Esophagus squamous epithelium (tissue), 5 donors: ENCODE measurements around the gene MAP1B. TPM values are rescaled to one million over a fixed set of nuclear protein-coding genes. Genes with fewer than 3 reads are reported as not detected.

Source experiments
- DNase-seq: peaks from one replicate; lab custom pipeline; 2025; lab: John Stamatoyannopoulos, UW
- H3K27ac ChIP-seq, 4 donors: fragments of 200-600 bp; sonication (generic); one replicate each; pipeline ENCODE4 v1.5.1; 2016 to 2019; ENCODE audit warnings: mild to moderate bottlenecking in 1 of 4
- H3K27me3 ChIP-seq, 4 donors: fragments of 200-600 bp; sonication (generic); 1 replicate in 3 of 4; 2 replicates in 1 of 4; pipeline versions ENCODE4 v1.5.1 to v1.6.0; 2017 to 2021; ENCODE audit warnings: antibody characterized with exemption in 1 of 4
- H3K36me3 ChIP-seq, 3 donors: fragments of 200-600 bp; sonication (generic); one replicate each; pipeline ENCODE4 v1.5.1; 2016 to 2019
- H3K4me1 ChIP-seq, 3 donors: fragments of 200-600 bp; sonication (generic); one replicate each; pipeline ENCODE4 v1.5.1; 2017 to 2019
- H3K4me3 ChIP-seq, 4 donors: fragments of 200-600 bp; sonication (generic); 1 replicate in 3 of 4; 2 replicates in 1 of 4; pipeline ENCODE4 v1.5.1; 2016 to 2019; ENCODE audit warnings: mild to moderate bottlenecking in 2 of 4, moderate library complexity in 1 of 4
- H3K9me3 ChIP-seq, 3 donors: fragments of 200-600 bp; sonication (generic); one replicate each; pipeline ENCODE4 v1.5.1; 2016 to 2019
- POLR2A ChIP-seq, 4 donors: fragments of 450-650 bp; IDR thresholded peaks; one replicate each; pipeline ENCODE4 v1.6.1; 2017; ENCODE audit warnings: antibody characterized with exemption in 4 of 4, mild to moderate bottlenecking in 4 of 4, moderate library complexity in 3 of 4
- WGBS, 2 donors: methylation state at CpG; one replicate each; pipeline ENCODE4 v1.1.5; 2018; 5-methylcytosine and 5-hydroxymethylcytosine counted together
- intact Hi-C: fragments of 100-400 bp; cut with DNase I; formaldehyde crosslinking; loops from one replicate; pipeline ENCODE4 v1.15.0; 2022
- total RNA-seq, 4 donors: library from RNA; depleted of rRNA; stranded (reverse); fragments of >200 nt; gene quantifications; one replicate each; pipeline ENCODE4 v1.1.0, GENCODE V29; 2016
- TF ChIP-seq, protein P1 (sequence below), 6 experiments: fragments of 450-650 bp in 4 of 6; fragments of 200-600 bp in 2 of 6; sonication (generic) in 2 of 6; IDR thresholded peaks; one replicate each; pipeline ENCODE4 v1.5.1; 2016 to 2019; ENCODE audit warnings: antibody characterized with exemption in 6 of 6, mild to moderate bottlenecking in 4 of 6, moderate library complexity in 4 of 6
- donor health status: DM: yes; HTN: yes; CAD: no.

MAP1B gene
- total RNA-seq, 4 donors from 2014 or later, result 8.2 to 180 (median 29.6) TPM

DNA sequence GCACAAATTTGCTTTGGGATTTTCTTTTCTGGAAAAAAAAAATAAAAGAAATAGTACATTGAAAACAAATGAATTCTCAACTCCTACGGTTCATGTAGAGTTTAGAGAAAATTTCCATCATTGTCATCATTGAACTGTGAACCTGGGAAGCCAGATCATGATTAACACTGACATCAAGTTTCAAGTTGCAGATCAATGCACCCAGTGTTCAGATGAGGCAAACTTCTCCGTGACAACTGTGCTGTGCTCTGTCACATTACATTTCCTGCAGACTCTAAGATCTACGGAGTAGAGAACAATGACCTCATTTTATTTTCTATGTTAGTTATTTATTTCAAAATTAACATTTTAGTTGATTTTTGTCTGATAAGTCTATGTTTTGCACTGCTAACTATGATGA lies 99.7 kb downstream of the MAP1B start:
- Histone ChIP-seq H3K4me3 (no peak overlapping the region), H3K36me3 (peaks cover 0 to 29% (median 0%) of the 10 kb centered on the region in 3 donors), H3K4me1 (peaks cover 3 to 18% (median 14%) of the 10 kb centered on the region in 3 donors), H3K27me3 (no peaks in the 10 kb centered on the region), H3K27ac (no peak overlapping the region), H3K9me3 (no peaks in the 10 kb centered on the region)
- DNase-seq, result no peak
- WGBS, 2 donors, result 90 to 92% methylated on average over 3 of the region's 3 CpGs
- TF ChIP-seq, protein P1, sequence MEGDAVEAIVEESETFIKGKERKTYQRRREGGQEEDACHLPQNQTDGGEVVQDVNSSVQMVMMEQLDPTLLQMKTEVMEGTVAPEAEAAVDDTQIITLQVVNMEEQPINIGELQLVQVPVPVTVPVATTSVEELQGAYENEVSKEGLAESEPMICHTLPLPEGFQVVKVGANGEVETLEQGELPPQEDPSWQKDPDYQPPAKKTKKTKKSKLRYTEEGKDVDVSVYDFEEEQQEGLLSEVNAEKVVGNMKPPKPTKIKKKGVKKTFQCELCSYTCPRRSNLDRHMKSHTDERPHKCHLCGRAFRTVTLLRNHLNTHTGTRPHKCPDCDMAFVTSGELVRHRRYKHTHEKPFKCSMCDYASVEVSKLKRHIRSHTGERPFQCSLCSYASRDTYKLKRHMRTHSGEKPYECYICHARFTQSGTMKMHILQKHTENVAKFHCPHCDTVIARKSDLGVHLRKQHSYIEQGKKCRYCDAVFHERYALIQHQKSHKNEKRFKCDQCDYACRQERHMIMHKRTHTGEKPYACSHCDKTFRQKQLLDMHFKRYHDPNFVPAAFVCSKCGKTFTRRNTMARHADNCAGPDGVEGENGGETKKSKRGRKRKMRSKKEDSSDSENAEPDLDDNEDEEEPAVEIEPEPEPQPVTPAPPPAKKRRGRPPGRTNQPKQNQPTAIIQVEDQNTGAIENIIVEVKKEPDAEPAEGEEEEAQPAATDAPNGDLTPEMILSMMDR (IDR thresholded peaks at IDR 0.05), result no peak
- TF ChIP-seq POLR2A (IDR thresholded peaks at IDR 0.05), result no peak
- intact Hi-C loops, result no loop called here

DNA sequence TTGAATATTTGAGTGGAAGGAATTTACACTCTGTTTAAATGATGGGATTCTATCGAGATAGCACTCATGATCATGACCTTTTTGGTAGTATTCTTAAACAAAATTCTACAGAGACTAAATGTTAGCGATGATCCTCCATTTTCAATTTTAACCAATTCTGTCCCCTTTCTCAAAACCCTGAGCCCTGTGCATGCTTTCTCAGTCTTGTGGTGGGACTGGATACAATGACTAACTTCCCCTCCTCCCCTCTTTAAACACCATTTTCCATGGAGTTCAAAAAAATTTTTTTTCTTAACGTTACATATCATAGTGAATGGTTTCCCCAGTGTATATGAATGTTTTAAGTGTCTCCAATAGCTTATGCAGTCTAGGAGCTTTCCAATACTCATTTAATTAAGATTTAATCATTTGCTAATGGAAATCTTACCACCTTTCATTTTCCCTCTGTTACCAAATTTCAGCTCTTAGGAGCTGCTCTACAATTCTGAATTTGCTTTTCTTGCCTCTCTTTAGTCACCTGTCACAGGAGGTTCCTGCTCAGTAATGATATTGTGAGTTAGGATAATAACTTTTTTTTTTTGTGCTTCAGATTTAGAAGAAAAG lies 101.2 kb downstream of the MAP1B start:
- H3K9me3 ChIP-seq, result no peaks in the 10 kb centered on the region
- 87 to 94% methylated on average over 3 of the region's 3 CpGs for WGBS, 2 donors
- no peak overlapping the region for H3K27ac ChIP-seq
- H3K36me3 ChIP-seq, result peaks cover 0 to 27% (median 0%) of the 10 kb centered on the region in 3 donors
- TF ChIP-seq, protein P1 (IDR thresholded peaks at IDR 0.05), result no peak
- TF ChIP-seq POLR2A (IDR thresholded peaks at IDR 0.05), result no peak
- H3K4me3 ChIP-seq, result no peak overlapping the region
- DNase-seq, result no peak
- intact Hi-C loops, result no loop called here
- no peaks in the 10 kb centered on the region for H3K27me3 ChIP-seq
- H3K4me1 ChIP-seq, result peaks cover 3 to 18% (median 14%) of the 10 kb centered on the region in 3 donors

DNA sequence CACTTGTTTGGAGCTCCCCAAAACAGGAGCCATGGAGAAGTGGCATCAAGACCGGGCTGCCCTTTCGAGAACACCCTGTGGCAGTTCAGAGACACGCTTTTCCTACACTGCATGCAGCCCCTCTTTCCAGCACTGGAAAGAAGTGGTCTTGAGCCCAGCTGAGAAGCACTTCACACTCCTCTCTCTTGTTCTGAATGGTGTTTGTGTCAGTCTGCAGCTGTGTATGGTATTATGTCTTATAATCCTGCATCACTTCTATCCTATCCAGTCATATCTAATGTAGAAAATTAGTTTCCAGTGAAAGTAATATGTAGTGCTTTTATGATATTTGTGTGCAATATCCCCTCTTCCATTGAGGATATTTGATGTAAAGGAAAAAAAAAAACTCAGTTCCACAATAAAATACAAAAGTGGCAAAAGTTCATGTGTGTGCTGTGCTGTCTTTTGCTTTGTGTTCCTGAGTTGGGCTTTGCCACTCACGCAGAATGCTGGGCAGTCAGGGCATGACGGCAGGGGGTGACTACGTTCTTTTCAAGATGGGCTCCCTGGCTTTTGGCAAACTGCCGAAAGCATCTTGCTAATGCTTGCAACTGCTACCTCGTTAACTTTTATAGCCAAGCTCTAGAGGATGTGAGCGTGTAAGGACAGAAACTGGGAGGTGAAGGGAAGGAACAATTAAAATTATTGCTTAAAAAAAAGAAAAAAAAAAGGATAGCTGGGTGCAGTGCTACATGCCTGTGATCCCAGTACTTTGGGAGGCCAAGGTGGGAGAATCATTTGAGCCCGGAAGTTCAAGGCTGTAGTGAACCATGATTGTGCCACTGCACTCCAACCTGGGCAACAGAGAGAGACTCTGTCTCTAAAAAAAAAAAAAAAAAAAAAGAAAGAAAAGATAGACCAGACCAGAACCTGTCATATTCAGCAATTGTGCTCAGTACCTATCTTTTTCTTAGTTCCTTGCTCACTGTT lies 102.2 kb downstream of the MAP1B start:
- 55 to 67% methylated on average over 10 of the region's 10 CpGs for WGBS, 2 donors
- intact Hi-C loops, result no loop called here
- no peak overlapping the region for H3K27ac ChIP-seq
- peaks cover 3 to 18% (median 14%) of the 10 kb centered on the region in 3 donors for H3K4me1 ChIP-seq
- no peaks in the 10 kb centered on the region for H3K9me3 ChIP-seq
- peaks cover 0 to 17% (median 0%) of the 10 kb centered on the region in 3 donors for H3K36me3 ChIP-seq
- no peak for TF ChIP-seq POLR2A (IDR thresholded peaks at IDR 0.05)
- TF ChIP-seq, protein P1 (IDR thresholded peaks at IDR 0.05), result no peak
- DNase-seq, result no peak
- H3K27me3 ChIP-seq, result no peaks in the 10 kb centered on the region
- H3K4me3 ChIP-seq, result no peak overlapping the region

DNA sequence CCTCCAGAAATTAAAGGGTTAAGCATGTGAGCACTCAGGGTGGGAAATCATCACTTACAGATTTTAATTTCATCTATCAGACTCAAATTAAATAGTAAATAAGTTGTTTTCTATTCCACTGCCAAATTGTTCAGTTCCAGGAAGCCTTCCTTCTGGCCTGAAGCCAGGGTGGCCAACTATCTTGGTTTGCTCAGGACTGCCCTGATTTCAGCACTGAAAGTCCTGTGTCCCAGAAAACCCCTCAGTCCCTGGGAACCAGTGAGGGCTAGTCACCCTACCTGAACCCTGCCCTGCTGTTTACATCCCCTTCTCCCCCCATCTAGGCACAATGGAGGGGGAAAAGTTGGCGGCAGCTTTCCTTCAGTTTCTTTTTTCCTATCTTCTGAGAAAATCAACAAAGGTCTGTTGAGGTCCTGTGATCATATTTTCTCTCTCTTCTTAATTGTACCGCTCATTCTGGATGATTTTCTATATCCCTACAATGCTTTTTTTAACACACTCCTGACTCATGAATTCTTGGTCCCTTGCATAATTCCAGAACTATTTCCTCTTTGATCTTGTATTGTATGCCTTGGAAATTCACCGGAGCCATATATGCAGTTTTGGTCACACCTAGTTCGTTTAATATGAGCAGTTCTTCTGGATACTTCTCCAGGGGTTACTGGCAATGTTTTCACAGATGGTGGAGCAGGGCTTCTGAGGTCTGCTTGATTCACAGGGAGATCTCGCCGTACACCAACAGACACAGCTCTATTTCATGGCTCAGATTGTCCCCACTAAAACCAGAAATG lies 103.8 kb downstream of the MAP1B start:
- Histone ChIP-seq H3K4me1 (peaks cover 3 to 18% (median 14%) of the 10 kb centered on the region in 3 donors), H3K4me3 (no peak overlapping the region), H3K27ac (peak overlapping the region; percentile 47 to 78 (median 64)), H3K9me3 (no peaks in the 10 kb centered on the region), H3K36me3 (peaks cover 0 to 8% (median 0%) of the 10 kb centered on the region in 3 donors), H3K27me3 (no peaks in the 10 kb centered on the region)
- no peak for DNase-seq
- intact Hi-C loops, result no loop called here
- WGBS, 2 donors, result 24 to 44% methylated on average over 4 to 6 of the region's 6 CpGs
- TF ChIP-seq, protein P1 (IDR thresholded peaks at IDR 0.05), result no peak
- TF ChIP-seq POLR2A (IDR thresholded peaks at IDR 0.05), result no peak
